Anterior cingulate cortex (tissue), 58 donors: Measurements from ENCODE around the gene TEX29.

Experiments used
- DNase-seq, 58 donors: peaks; one replicate each; lab custom pipeline; 2025; lab: John Stamatoyannopoulos, UW

TEX29 gene

GRCh38 chr13:111388851-111389500 lies 68.5 kb downstream of the TEX29 start:
- peak in 9 of 58 donors; percentile 9 to 44 (median 25) for DNase-seq

GRCh38 chr13:111389621-111390521 lies 69.4 kb downstream of the TEX29 start:
- DNase-seq: no peak

GRCh38 chr13:111390522-111391270 lies 70.3 kb downstream of the TEX29 start:
- no peak for DNase-seq

GRCh38 chr13:111392486-111392885 lies 72.0 kb downstream of the TEX29 start:
- no peak for DNase-seq

GRCh38 chr13:111393221-111393790 lies 72.9 kb downstream of the TEX29 start:
- DNase-seq: no peak
